ENCODE data around the gene GLA. TPM values are rescaled to one million over a fixed set of nuclear protein-coding genes. Genes with fewer than 3 reads are reported as not detected.

Gene GLA
- total and polyA plus RNA-seq, 2 of the 13 experiments (the other 11 are each of a cell fraction or from before 2014, with no cell fraction given): 31.4 to 59.3 TPM

- TF ChIP-seq ZBTB7A (CRISPR knock-in tag; IDR thresholded peaks at IDR 0.05) (no peak), ASH2L (IDR thresholded peaks at IDR 0.05; ENCODE audit: insufficient read length, low read depth, low read length) (peak; percentile 85), ZZZ3 (CRISPR knock-in tag; IDR thresholded peaks at IDR 0.05; ENCODE audit: borderline replicate concordance) (peak; percentile 92; the same call in 1 of the 2 replicates), ELF3 (CRISPR knock-in tag; IDR thresholded peaks at IDR 0.05) (peak; percentile 83), FUBP1 (CRISPR knock-in tag; IDR thresholded peaks at IDR 0.05; ENCODE audit: borderline replicate concordance) (no peak), ZNF776 (CRISPR knock-in tag; IDR thresholded peaks at IDR 0.05) (peak; percentile 44; the same call in 1 of the 2 replicates), FLYWCH1 (CRISPR knock-in tag; IDR thresholded peaks at IDR 0.05) (no peak), ERF (CRISPR knock-in tag; IDR thresholded peaks at IDR 0.05) (0 out of 2 replicates have a peak, but pooled peaks have one; percentile 16), ZNF124 (CRISPR knock-in tag; IDR thresholded peaks at IDR 0.05) (no peak), ZFP91 (CRISPR knock-in tag; IDR thresholded peaks at IDR 0.05; ENCODE audit: borderline replicate concordance) (peak; percentile 55; the same call in 1 of the 2 replicates), KAT7 (CRISPR knock-in tag; IDR thresholded peaks at IDR 0.05; ENCODE audit: borderline replicate concordance) (0 out of 2 replicates have a peak, but pooled peaks have one; percentile 24), SNAPC4 (CRISPR knock-in tag; IDR thresholded peaks at IDR 0.05) (no peak), PHF8 (CRISPR knock-in tag; IDR thresholded peaks at IDR 0.05) (peak; percentile 75), NRL (CRISPR knock-in tag; IDR thresholded peaks at IDR 0.05; ENCODE audit: borderline replicate concordance) (peak; percentile 36; the same call in 1 of the 2 replicates), SALL2 (CRISPR knock-in tag; IDR thresholded peaks at IDR 0.05) (0 out of 2 replicates have a peak, but pooled peaks have one; percentile 64), IKZF5 (CRISPR knock-in tag; IDR thresholded peaks at IDR 0.05) (peak; percentile 64; the same call in 1 of the 2 replicates)
- TF ChIP-seq, protein P1, sequence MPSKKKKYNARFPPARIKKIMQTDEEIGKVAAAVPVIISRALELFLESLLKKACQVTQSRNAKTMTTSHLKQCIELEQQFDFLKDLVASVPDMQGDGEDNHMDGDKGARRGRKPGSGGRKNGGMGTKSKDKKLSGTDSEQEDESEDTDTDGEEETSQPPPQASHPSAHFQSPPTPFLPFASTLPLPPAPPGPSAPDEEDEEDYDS (CRISPR knock-in tag; IDR thresholded peaks at IDR 0.05): peak; percentile 91
Observed at GRCh38 chrX:101390664-101391525, 16.8 kb downstream of the GLA start, which contains the start of gene RPL36A (continued).

Data from HepG2 (cell line).